Lower leg skin (tissue), 3 donors: ENCODE measurements around the gene AGAP3.

ENCODE experiments used
- POLR2A ChIP-seq, 2 donors: fragments of 450-650 bp; IDR thresholded peaks; one replicate each; pipeline ENCODE4 v1.6.1; 2016 to 2017; ENCODE audit warnings: antibody characterized with exemption in 2 of 2, mild to moderate bottlenecking in 1 of 2, moderate library complexity in 1 of 2
- TF ChIP-seq, protein P1 (sequence below), 3 donors: fragments of 450-650 bp; IDR thresholded peaks; one replicate each; pipeline ENCODE4 v1.5.1; 2016; ENCODE audit warnings: antibody characterized with exemption in 3 of 3, mild to moderate bottlenecking in 3 of 3, moderate library complexity in 2 of 3

DNA sequence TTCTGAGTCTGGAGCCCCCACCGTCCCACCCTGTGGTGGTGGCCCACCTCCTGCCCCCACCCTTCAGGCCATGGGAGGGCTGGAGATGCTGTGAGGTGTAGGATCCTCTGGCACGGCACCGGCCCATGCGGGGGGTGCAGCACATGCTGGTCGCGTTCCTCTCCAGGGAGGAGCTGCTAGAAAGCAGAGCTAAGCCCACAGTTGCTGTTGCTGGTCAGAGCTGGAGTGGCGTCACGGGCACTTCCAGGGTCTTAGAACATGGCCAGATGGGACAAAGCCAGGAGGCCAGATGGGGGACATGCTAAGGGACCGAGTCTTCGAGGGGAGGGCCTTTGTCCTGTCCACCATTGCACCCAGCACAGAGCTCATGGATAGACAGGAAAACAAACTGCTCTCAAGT, 21.6 kb downstream of the AGAP3 start:
- TF ChIP-seq, protein P1, sequence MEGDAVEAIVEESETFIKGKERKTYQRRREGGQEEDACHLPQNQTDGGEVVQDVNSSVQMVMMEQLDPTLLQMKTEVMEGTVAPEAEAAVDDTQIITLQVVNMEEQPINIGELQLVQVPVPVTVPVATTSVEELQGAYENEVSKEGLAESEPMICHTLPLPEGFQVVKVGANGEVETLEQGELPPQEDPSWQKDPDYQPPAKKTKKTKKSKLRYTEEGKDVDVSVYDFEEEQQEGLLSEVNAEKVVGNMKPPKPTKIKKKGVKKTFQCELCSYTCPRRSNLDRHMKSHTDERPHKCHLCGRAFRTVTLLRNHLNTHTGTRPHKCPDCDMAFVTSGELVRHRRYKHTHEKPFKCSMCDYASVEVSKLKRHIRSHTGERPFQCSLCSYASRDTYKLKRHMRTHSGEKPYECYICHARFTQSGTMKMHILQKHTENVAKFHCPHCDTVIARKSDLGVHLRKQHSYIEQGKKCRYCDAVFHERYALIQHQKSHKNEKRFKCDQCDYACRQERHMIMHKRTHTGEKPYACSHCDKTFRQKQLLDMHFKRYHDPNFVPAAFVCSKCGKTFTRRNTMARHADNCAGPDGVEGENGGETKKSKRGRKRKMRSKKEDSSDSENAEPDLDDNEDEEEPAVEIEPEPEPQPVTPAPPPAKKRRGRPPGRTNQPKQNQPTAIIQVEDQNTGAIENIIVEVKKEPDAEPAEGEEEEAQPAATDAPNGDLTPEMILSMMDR (IDR thresholded peaks at IDR 0.05), result no peak
- TF ChIP-seq POLR2A (IDR thresholded peaks at IDR 0.05), result no peak
